Measurements from ENCODE around the gene SFXN5.

- TF ChIP-seq EZH2 (IDR thresholded peaks at IDR 0.05; ENCODE audit: low read length) (no peak), CTCF (optimal IDR thresholded peaks at IDR 0.05 in 1 of 3, IDR thresholded peaks at IDR 0.05 in 1 of 3, conservative IDR thresholded peaks at IDR 0.05 in 1 of 3; ENCODE audit: extremely low read depth in 1 of 3, insufficient read depth in 2 of 3, low read length in 3 of 3) (no peak)
Observed at GRCh38 chr2:72940786-72941185, 130.7 kb downstream of the SFXN5 start.
